HEK293T (cell line): ENCODE measurements around the gene CFAP299.

Experiments used
- BHLHE40 ChIP-seq: fragments of 450-650 bp; IDR thresholded peaks from 2 replicates; pipeline ENCODE4 v1.6.1; 2016; ENCODE audit warnings: mild to moderate bottlenecking, moderate library complexity, borderline replicate concordance
- CTBP1 ChIP-seq: fragments of 450-650 bp; IDR thresholded peaks from 2 replicates; pipeline ENCODE4 v1.6.1; 2016; ENCODE audit warnings: borderline replicate concordance
- FOXA1 ChIP-seq: fragments of 450-650 bp; IDR thresholded peaks from 2 replicates; pipeline ENCODE4 v1.6.1; 2016; ENCODE audit warnings: mild to moderate bottlenecking
- FOXK2 ChIP-seq: fragments of 450-650 bp; IDR thresholded peaks from 2 replicates; pipeline ENCODE4 v1.6.1; 2016; ENCODE audit warnings: mild to moderate bottlenecking
- FOXM1 ChIP-seq: fragments of 450-650 bp; IDR thresholded peaks from 2 replicates; pipeline ENCODE4 v1.6.1; 2017; ENCODE audit warnings: mild to moderate bottlenecking, borderline replicate concordance
- HDGF ChIP-seq: fragments of 450-650 bp; IDR thresholded peaks from 2 replicates; pipeline ENCODE4 v1.6.1; 2017; ENCODE audit warnings: antibody characterized with exemption, borderline replicate concordance
- LEF1 ChIP-seq: fragments of 450-650 bp; IDR thresholded peaks from 2 replicates; pipeline ENCODE4 v1.6.1; 2017; ENCODE audit warnings: mild to moderate bottlenecking, borderline replicate concordance
- NFRKB ChIP-seq: fragments of 450-650 bp; IDR thresholded peaks from 2 replicates; pipeline ENCODE4 v1.6.1; 2016; ENCODE audit warnings: mild to moderate bottlenecking, moderate library complexity
- PKNOX1 ChIP-seq: fragments of 450-650 bp; IDR thresholded peaks from 2 replicates; pipeline ENCODE4 v1.6.1; 2016
- SP1 ChIP-seq: fragments of 450-650 bp; IDR thresholded peaks from 2 replicates; pipeline ENCODE4 v1.6.1; 2017
- SUZ12 ChIP-seq: fragments of 450-650 bp; IDR thresholded peaks from 2 replicates; pipeline ENCODE4 v1.6.1; 2016; ENCODE audit warnings: mild to moderate bottlenecking
- TARDBP ChIP-seq: fragments of 450-650 bp; IDR thresholded peaks from 2 replicates; pipeline ENCODE4 v1.6.1; 2016
- ZNF384 ChIP-seq: fragments of 450-650 bp; IDR thresholded peaks from 2 replicates; pipeline ENCODE4 v1.6.1; 2016

DNA sequence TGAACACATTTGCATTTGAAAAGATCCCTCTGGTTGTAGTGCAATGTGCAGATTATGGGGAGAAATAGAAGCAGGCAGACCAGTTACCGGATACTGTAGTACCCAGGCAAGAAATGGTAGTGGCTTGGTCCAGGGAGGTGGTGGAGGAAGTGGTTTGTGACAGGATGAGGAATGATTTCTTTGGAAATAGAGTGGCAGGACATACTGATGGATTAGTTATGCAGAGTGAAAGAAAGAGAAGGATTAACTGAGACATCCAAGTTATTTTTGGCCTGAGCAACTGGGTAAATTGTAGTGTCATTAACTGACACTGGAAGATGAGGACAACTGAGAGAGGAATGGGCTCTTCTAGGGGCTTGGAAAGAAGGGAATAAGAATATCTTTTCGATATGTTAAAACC is 139.7 kb downstream of the CFAP299 start:
- TF ChIP-seq SUZ12 (no peak), PKNOX1 (no peak), NFRKB (no peak), HDGF (no peak), TARDBP (no peak), CTBP1 (no peak), FOXM1 (no peak), LEF1 (no peak), BHLHE40 (no peak), SP1 (no peak), ZNF384 (no peak), FOXK2 (no peak), FOXA1 (no peak)
